AG04449 (cell line): ENCODE results near the gene FAM118A.

Experiments
- CTCF ChIA-PET: fragments of 350-600 bp; formaldehyde crosslinking; extraction: SDS; loops from one replicate; lab custom pipeline; 2021; ENCODE audit warnings: antibody characterized with exemption; lab: Yijun Ruan, JAX
- POLR2A ChIA-PET: fragments of 400-600, 350-600 bp; formaldehyde crosslinking; extraction: SDS; loops from one replicate; lab custom pipeline; 2020; ENCODE audit warnings: antibody characterized with exemption, inconsistent platforms; lab: Yijun Ruan, JAX
- DNase-seq: peaks from one replicate; pipeline ENCODE4 v3.0.0-alpha.2; 2010; ENCODE audit warnings: low read depth, low spot score
- H3K4me3 ChIP-seq: 2 replicates; pipeline ENCODE4 v1.5.1; 2011; ENCODE audit warnings: low read depth, mild to moderate bottlenecking, control low read depth, low read length
- CTCF ChIP-seq: IDR thresholded peaks from one replicate; pipeline ENCODE4 v1.5.1; 2011; ENCODE audit warnings: mild to moderate bottlenecking, moderate library complexity, low read length, control low read depth, inconsistent platforms; ENCODE audit not compliant: insufficient read depth; ENCODE audit errors: missing control alignments

Gene FAM118A

GRCh38 chr22:45331486-45331885, 21.8 kb downstream of the FAM118A start:
- no peak for DNase-seq
- TF ChIP-seq CTCF = no peak
- H3K4me3 ChIP-seq = no peak overlapping the region
- ChIA-PET POLR2A (no interaction called here), CTCF (no interaction called here)

DNA sequence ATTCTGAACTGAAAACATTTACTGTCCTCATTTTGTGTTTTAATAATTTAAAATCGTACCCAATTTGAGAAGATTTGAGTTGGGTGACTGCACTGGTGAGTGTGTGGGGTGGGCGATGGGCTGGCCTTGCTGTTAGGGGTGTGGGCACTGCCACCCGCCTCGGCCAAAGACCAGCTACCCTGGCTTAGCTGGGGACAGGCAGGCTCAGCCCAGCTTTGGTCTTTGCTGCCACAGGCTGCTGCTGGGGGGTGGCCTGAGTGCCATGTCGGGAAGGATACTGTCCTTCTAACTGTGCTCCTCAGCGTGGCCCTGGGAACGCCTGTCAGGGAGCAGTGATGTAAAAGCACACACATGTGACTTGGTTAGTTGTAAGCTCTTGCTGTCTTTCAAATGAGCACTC, 22.3 kb downstream of the FAM118A start:
- CTCF ChIA-PET = no interaction called here
- TF ChIP-seq CTCF = no peak
- no peak overlapping the region for H3K4me3 ChIP-seq
- POLR2A ChIA-PET = no interaction called here
- DNase-seq = no peak

- ChIA-PET CTCF (interaction anchor here (1.0 to 1.3 kb wide), 2 partner anchors 9 to 12 kb away, joined by 3 to 4 read pairs; no protein-coding TSS in a partner anchor), POLR2A (no interaction called here)
- no peak for DNase-seq
- TF ChIP-seq CTCF = no peak
- no peak overlapping the region for H3K4me3 ChIP-seq
Observed at GRCh38 chr22:45334068-45334467, 24.3 kb downstream of the FAM118A start.

GRCh38 chr22:45334528-45334927, 24.8 kb downstream of the FAM118A start:
- ChIA-PET CTCF (interaction anchor here (1.0 to 1.3 kb wide), 3 partner anchors 9 to 17 kb away, joined by 3 to 4 read pairs (median 3); no protein-coding TSS in a partner anchor), POLR2A (no interaction called here)
- no peak for DNase-seq
- no peak overlapping the region for H3K4me3 ChIP-seq
- no peak for TF ChIP-seq CTCF

- TF ChIP-seq CTCF = peak; percentile 4
- no peak overlapping the region for H3K4me3 ChIP-seq
- no peak for DNase-seq
- CTCF ChIA-PET = interaction anchor here (1.2 to 1.3 kb wide), 3 partner anchors 10 to 233 kb away, joined by 3 to 4 read pairs (median 3); no protein-coding TSS in a partner anchor
- POLR2A ChIA-PET = no interaction called here
Observed at GRCh38 chr22:45335021-45335818, 25.5 kb downstream of the FAM118A start.

DNA sequence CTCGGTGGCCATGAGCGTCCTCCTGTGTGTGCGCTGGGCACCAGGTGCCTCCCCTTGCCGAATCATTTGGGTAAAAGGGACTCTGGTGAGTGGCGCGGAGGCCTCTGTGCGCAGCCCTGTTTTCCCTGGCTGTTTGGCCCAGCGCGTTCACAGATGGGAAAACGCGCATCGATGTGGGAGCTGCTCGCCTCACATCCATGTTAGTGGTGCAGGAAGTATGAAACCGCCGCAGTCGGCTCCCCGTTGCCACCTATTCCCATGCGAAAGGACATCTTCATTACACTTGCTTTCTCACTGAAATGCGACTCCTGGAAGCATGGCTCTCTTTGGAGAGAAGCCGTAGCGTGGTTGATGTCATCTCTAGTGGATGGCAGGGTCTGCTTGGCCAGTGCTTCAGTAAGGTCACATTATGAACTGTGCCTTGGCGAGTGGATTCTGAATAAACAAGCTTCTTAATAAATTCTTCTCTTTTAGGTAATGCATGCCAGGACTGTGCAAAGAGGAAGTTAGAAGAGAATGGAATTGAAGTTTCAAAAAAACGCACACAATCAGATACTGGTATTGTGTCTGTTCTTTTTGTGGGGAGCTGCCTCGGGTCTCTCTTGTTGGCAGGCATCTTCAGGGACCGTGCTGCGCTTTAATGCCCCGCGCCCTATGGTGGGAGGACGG, 26.3 kb downstream of the FAM118A start:
- ChIA-PET POLR2A (no interaction called here), CTCF (interaction anchor here (1.2 to 1.3 kb wide), 3 partner anchors 19 to 234 kb away, joined by 3 read pairs; no protein-coding TSS in a partner anchor)
- TF ChIP-seq CTCF = no peak
- no peak for DNase-seq
- no peak overlapping the region for H3K4me3 ChIP-seq
